Nephron (organoid): ENCODE measurements around the gene CYTH2.

ENCODE experiments used
- H3K27ac Mint-ChIP-seq, 3 experiments: 2 replicates each; pipeline ENCODE4 v1.8.0; 2020; ENCODE audit warnings: mixed read lengths in 3 of 3, mild to moderate bottlenecking in 2 of 3, moderate library complexity in 1 of 3
- H3K27me3 Mint-ChIP-seq: 2 replicates; pipeline ENCODE4 v1.8.0; 2021; ENCODE audit warnings: low read depth, mild to moderate bottlenecking, moderate library complexity, mixed read lengths
- H3K36me3 Mint-ChIP-seq: 2 replicates; pipeline ENCODE4 v1.8.0; 2020; ENCODE audit warnings: low read depth, mixed read lengths
- H3K4me1 Mint-ChIP-seq: 2 replicates; pipeline ENCODE4 v1.8.0; 2020; ENCODE audit warnings: mixed read lengths
- H3K4me3 Mint-ChIP-seq, 3 experiments: 2 replicates each; pipeline ENCODE4 v1.8.0; 2020; ENCODE audit warnings: mild to moderate bottlenecking in 3 of 3, mixed read lengths in 3 of 3, moderate library complexity in 2 of 3
- H3K9me3 Mint-ChIP-seq: 2 replicates; pipeline ENCODE4 v1.8.0; 2020; ENCODE audit warnings: mixed read lengths
- TF ChIP-seq, protein P1 (sequence below), 3 experiments: fragments of 200-600 bp; sonication (generic); IDR thresholded peaks; one replicate each; pipeline ENCODE4 v1.5.0; 2021; ENCODE audit warnings: antibody characterized with exemption in 3 of 3; ENCODE audit not compliant: unreplicated experiment in 3 of 3

The CYTH2 gene

DNA sequence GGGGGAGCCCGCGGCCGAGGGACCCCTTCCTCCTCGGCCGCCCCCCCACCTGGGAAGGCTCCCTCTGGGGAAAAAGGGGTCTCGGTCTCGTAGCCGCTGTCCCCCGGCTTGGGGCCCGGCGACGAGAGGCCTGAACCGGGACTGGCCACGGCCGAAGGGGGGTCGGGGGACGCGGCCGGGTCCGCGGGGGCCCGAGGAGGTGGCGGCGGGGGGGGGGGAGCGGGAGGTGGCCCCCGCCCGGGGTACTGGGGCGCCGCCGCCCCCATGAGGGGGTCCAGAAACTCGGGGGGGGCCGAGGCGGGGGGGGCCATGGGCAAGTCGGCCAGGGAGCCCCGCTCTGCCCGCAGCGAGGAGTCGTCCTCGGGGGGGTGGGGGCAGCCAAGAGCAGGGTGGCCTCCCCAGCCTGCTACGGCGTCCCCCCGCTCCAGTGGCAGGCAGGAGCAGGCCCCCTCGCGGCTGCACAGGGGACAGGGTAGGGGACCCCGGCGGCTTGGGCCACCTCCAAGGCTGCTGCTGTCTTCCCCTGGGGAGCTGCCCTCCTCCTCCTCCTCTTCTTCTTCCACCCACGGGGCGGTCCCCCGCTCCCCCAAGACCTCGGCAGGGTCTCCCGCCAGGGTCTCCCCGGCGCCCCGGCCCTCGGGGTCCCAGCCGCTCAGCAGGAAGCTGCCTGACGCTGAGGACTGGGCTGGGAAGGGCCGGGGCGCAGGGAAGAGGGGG lies 29.6 kb downstream of the CYTH2 start:
- H3K9me3 Mint-ChIP-seq, result no peaks in the 10 kb centered on the region
- peaks cover 12% of the 10 kb centered on the region for H3K4me1 Mint-ChIP-seq
- H3K4me3 Mint-ChIP-seq, result no peak overlapping the region
- peaks cover 52% of the 10 kb centered on the region for H3K27me3 Mint-ChIP-seq
- no peaks in the 10 kb centered on the region for H3K36me3 Mint-ChIP-seq
- TF ChIP-seq, protein P1, sequence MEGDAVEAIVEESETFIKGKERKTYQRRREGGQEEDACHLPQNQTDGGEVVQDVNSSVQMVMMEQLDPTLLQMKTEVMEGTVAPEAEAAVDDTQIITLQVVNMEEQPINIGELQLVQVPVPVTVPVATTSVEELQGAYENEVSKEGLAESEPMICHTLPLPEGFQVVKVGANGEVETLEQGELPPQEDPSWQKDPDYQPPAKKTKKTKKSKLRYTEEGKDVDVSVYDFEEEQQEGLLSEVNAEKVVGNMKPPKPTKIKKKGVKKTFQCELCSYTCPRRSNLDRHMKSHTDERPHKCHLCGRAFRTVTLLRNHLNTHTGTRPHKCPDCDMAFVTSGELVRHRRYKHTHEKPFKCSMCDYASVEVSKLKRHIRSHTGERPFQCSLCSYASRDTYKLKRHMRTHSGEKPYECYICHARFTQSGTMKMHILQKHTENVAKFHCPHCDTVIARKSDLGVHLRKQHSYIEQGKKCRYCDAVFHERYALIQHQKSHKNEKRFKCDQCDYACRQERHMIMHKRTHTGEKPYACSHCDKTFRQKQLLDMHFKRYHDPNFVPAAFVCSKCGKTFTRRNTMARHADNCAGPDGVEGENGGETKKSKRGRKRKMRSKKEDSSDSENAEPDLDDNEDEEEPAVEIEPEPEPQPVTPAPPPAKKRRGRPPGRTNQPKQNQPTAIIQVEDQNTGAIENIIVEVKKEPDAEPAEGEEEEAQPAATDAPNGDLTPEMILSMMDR (IDR thresholded peaks at IDR 0.05; ENCODE audit: unreplicated experiment in 3 of 3), result no peak
- no peak overlapping the region for H3K27ac Mint-ChIP-seq

DNA sequence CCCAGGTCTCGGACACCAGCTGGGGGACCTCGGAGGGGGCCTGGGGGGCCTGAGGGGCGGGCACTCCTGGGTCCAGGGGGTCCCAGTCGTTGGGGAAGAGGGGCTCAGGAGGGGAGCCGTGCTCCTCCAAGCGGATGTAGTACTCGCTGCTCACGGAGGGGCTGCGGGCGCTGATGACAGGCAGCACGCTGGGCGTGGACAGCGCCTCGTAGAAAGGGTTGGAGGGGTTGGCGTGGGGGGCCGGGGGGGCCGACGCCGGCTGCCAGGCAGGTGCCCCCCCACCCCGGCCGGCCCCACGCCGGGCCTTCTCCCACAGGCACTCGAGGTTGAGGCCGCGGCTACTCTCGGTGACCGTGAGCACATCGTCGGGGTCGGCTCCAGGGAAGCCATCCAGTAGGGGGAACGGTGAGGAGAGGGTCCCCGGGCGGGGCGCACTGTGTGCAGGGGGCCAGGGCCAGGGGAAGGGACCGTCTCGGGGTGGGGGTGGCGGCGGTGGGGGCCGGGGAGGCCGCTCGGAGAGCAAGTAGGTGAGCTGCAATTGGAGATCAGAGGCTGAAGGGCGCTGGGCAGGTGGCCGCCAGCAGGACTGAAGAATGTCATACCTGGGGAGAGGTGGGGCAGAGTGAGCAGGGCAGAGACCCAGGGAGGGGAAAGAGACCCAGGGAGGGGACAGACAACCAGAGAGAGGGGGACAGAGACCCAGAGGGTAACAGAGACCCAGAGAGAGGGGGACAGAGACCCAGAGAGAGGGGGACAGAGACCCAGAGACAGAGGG lies 30.3 kb downstream of the CYTH2 start:
- Mint-ChIP-seq H3K36me3 (no peaks in the 10 kb centered on the region), H3K9me3 (no peaks in the 10 kb centered on the region), H3K27me3 (peaks cover 53% of the 10 kb centered on the region), H3K4me1 (peaks cover 12% of the 10 kb centered on the region), H3K4me3 (peak overlapping the region in 1 of 3 experiments; percentile 56), H3K27ac (no peak overlapping the region)
- TF ChIP-seq, protein P1 (IDR thresholded peaks at IDR 0.05; ENCODE audit: unreplicated experiment in 3 of 3), result no peak

DNA sequence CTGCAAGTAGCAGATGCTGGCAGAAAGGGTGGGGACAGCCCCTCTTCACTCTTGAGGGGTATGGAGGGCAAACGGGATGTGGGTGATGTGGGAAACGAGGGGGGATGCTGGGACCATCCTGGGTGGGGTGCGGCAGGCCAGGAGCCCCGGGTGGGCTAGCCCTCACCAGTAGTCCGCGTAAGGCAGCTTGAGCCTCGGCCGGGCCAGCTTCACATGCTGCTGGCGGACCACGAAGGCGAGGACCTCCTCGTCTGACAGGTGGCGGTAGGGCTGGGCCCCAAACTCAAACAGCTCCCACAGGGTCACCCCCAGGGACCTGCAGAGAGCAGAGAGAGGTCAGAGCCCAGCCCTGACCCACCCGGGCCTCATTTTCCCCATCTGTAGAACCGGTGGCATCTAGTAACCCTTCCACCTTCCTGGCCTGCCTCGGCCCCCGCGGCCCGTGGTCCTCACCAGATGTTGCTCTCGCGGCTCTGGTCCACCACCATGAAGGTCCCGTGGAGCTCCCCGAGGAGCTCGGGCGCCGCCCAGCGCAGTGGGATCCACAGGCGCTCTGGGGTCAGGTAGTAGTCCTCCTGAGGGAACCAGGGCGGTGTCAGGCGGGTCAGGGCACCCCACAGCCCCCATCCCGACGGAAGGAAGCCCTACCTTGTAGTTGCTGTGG lies 31.8 kb downstream of the CYTH2 start:
- peak overlapping the region in 1 of 3 experiments; percentile 82 for H3K27ac Mint-ChIP-seq
- no peaks in the 10 kb centered on the region for H3K4me1 Mint-ChIP-seq
- no peaks in the 10 kb centered on the region for H3K36me3 Mint-ChIP-seq
- TF ChIP-seq, protein P1 (IDR thresholded peaks at IDR 0.05; ENCODE audit: unreplicated experiment in 3 of 3), result no peak
- peak overlapping the region; percentile 79 to 81 (median 81) for H3K4me3 Mint-ChIP-seq
- H3K27me3 Mint-ChIP-seq, result peaks cover 46% of the 10 kb centered on the region
- H3K9me3 Mint-ChIP-seq, result no peaks in the 10 kb centered on the region

- Mint-ChIP-seq H3K4me1 (no peaks in the 10 kb centered on the region), H3K4me3 (peak overlapping the region; percentile 79 to 81 (median 81)), H3K36me3 (no peaks in the 10 kb centered on the region), H3K9me3 (no peaks in the 10 kb centered on the region), H3K27me3 (peaks cover 46% of the 10 kb centered on the region), H3K27ac (peak overlapping the region in 2 of 3 experiments; percentile 82 to 89)
- TF ChIP-seq, protein P1 (IDR thresholded peaks at IDR 0.05; ENCODE audit: unreplicated experiment in 3 of 3), result no peak
Observed at GRCh38 chr19:48501494-48502349, 32.6 kb downstream of the CYTH2 start.

GRCh38 chr19:48502350-48503018 lies 33.3 kb downstream of the CYTH2 start:
- Mint-ChIP-seq H3K27me3 (peaks cover 42% of the 10 kb centered on the region), H3K4me1 (no peaks in the 10 kb centered on the region), H3K4me3 (peak overlapping the region; percentile 20 to 79 (median 38)), H3K9me3 (no peaks in the 10 kb centered on the region), H3K36me3 (no peaks in the 10 kb centered on the region), H3K27ac (peak overlapping the region in 1 of 3 experiments; percentile 82)
- TF ChIP-seq, protein P1 (IDR thresholded peaks at IDR 0.05; ENCODE audit: unreplicated experiment in 3 of 3), result no peak
